Measurements from ENCODE around the gene FNDC8. TPM values are rescaled to one million over a fixed set of nuclear protein-coding genes. Genes with fewer than 3 reads are reported as not detected.

FNDC8 gene
- total and polyA plus RNA-seq, 11 donors: not detected

- DNase-seq (no peak), ATAC-seq (no peak)
- Histone ChIP-seq H3K27ac (no peak overlapping the region), H3K4me1 (peaks cover 0 to 20% (median 10%) of the 10 kb centered on the region in 12 donors), H3K4me3 (no peak overlapping the region), H3K36me3 (no peaks in the 10 kb centered on the region), H3K27me3 (no peaks in the 10 kb centered on the region), H3K9me3 (no peaks in the 10 kb centered on the region)
- TF ChIP-seq CTCF (IDR thresholded peaks at IDR 0.05): no peak
- TF ChIP-seq POLR2A (IDR thresholded peaks at IDR 0.05): no peak
- 83 to 86% (median 85%) methylated on average over 12 of the region's 12 CpGs for WGBS, 4 donors
- intact Hi-C loops (cut with DNase I): loop anchor here in 7 of 10 donors (5.0 to 10.0 kb wide), 8 partner anchors 115 to 700 kb away; no protein-coding TSS in a partner anchor
Measured at GRCh38 chr17:35116845-35117244, 4.6 kb upstream of the FNDC8 start.

GRCh38 chr17:35117984-35118383 is 3.4 kb upstream of the FNDC8 start:
- H3K4me3 ChIP-seq: peak overlapping the region in 1 of 12 donors; percentile 92
- no peaks in the 10 kb centered on the region for H3K36me3 ChIP-seq
- no peaks in the 10 kb centered on the region for H3K27me3 ChIP-seq
- TF ChIP-seq POLR2A (IDR thresholded peaks at IDR 0.05): no peak
- no peak for TF ChIP-seq CTCF (IDR thresholded peaks at IDR 0.05)
- H3K9me3 ChIP-seq: no peaks in the 10 kb centered on the region
- ATAC-seq (no peak), DNase-seq (no peak)
- H3K27ac ChIP-seq: no peak overlapping the region
- peaks cover 0 to 20% (median 10%) of the 10 kb centered on the region in 12 donors for H3K4me1 ChIP-seq
- intact Hi-C loops (cut with DNase I): loop anchor here (2.0 to 10.0 kb wide), 14 partner anchors 29 to 701 kb away; no protein-coding TSS in a partner anchor

GRCh38 chr17:35119370-35120165 is 1.8 kb upstream of the FNDC8 start, which contains the start of gene RAD51D:
TSS of gene RAD51D (minus strand) at chr17:35119860. CDS start at chr17:35119613, 247 bp downstream.
- peak; percentile 67 to 88 (median 73) for DNase-seq
- TF ChIP-seq CTCF (IDR thresholded peaks at IDR 0.05) (peak; percentile 67 to 98 (median 94)), POLR2A (IDR thresholded peaks at IDR 0.05) (peak in 1 of 2 donors; percentile 39)
- no peaks in the 10 kb centered on the region for H3K36me3 ChIP-seq

More at GRCh38 chr17:35119370-35120165, 1.8 kb upstream of the FNDC8 start, which contains the start of gene RAD51D:
- peak within 1 kb of the TSS; percentile 51 to 99 (median 90) for H3K4me3 ChIP-seq
- H3K9me3 ChIP-seq: no peaks in the 10 kb centered on the region
- H3K27me3 ChIP-seq: no peaks in the 10 kb centered on the region
- H3K27ac ChIP-seq: peak within 1 kb of the TSS in 11 of 12 donors; percentile 8 to 86 (median 75)
- peaks cover 0 to 20% (median 10%) of the 10 kb centered on the region in 12 donors for H3K4me1 ChIP-seq
- 1 to 2% (median 1%) methylated on average over 47 to 72 of the region's 72 CpGs for WGBS, 4 donors
- intact Hi-C loops (cut with DNase I): loop anchor here (1.0 to 10.0 kb wide), 18 partner anchors 31 to 702 kb away; no protein-coding TSS in a partner anchor
- peak; percentile 62 to 98 (median 95) for ATAC-seq

Measured in heart left ventricle (tissue), 16 donors.